ENCODE measurements around the gene TSPAN14. TPM values are rescaled to one million over a fixed set of nuclear protein-coding genes. Genes with fewer than 3 reads are reported as not detected.

Gene TSPAN14
- total RNA-seq, 1 donor from 2014 or later = 169 TPM

- ATAC-seq (no peak), DNase-seq (no peak)
- H3K27me3 ChIP-seq (ENCODE audit: low read depth) = no peaks in the 10 kb centered on the region
- peak overlapping the region; percentile 3 for H3K27ac ChIP-seq
- intact Hi-C loops (cut with DNase I) = no loop called here
- no peak overlapping the region for H3K4me3 ChIP-seq
- peaks cover 67% of the 10 kb centered on the region for H3K4me1 ChIP-seq
- no peaks in the 10 kb centered on the region for H3K9me3 ChIP-seq
- peaks cover 3% of the 10 kb centered on the region for H3K36me3 ChIP-seq
- TF ChIP-seq, protein P1, sequence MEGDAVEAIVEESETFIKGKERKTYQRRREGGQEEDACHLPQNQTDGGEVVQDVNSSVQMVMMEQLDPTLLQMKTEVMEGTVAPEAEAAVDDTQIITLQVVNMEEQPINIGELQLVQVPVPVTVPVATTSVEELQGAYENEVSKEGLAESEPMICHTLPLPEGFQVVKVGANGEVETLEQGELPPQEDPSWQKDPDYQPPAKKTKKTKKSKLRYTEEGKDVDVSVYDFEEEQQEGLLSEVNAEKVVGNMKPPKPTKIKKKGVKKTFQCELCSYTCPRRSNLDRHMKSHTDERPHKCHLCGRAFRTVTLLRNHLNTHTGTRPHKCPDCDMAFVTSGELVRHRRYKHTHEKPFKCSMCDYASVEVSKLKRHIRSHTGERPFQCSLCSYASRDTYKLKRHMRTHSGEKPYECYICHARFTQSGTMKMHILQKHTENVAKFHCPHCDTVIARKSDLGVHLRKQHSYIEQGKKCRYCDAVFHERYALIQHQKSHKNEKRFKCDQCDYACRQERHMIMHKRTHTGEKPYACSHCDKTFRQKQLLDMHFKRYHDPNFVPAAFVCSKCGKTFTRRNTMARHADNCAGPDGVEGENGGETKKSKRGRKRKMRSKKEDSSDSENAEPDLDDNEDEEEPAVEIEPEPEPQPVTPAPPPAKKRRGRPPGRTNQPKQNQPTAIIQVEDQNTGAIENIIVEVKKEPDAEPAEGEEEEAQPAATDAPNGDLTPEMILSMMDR (IDR thresholded peaks at IDR 0.05) = no peak
These were observed 1.5 kb upstream of the TSPAN14 start for GRCh38 chr10:80452640-80453039.

DNA sequence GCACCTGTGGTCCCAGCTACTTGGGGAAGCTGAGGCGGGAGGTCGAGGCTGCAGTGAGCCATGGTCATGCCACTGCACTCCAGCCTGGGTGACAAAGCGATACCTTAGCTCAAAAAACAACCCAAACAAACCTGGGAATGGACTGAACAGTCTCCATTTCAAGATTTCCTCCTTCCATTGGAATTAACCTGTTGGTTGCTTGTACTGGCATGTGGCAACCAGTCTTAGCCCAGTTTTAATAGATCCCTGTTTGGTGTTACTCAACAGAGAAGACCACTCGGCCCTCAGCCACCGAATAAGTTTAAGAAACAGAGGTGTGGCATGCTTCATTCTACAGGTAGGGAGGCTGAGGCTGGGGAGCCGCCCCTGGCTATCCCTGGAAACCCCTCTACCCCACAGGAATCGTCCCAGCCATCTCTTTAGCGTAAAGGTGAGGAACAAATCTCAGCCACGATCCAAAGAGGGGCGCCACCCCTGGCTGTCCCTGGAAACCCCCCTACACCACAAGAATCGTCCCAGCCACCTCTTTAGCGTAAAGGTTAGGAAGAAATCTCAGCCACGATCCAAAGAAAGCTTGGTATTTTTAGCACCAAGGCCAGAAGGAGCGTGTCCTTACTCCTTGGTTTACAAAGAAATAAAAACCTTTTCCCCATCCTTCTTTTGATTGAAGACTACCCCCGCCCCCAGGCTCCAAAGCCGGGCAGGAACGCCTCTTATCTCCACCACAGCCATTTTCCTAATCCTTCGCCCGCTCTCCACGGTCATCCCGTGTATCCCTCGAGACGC is 861 bp upstream of the TSPAN14 start:
- Histone ChIP-seq H3K4me1 (peaks cover 67% of the 10 kb centered on the region), H3K36me3 (peaks cover 6% of the 10 kb centered on the region), H3K9me3 (no peaks in the 10 kb centered on the region), H3K27ac (peak overlapping the region; percentile 86), H3K4me3 (peak overlapping the region; percentile 52), H3K27me3 (ENCODE audit: low read depth) (no peaks in the 10 kb centered on the region)
- TF ChIP-seq, protein P1 (IDR thresholded peaks at IDR 0.05) = no peak
- DNase-seq (no peak), ATAC-seq (no peak)
- intact Hi-C loops (cut with DNase I) = no loop called here

DNA sequence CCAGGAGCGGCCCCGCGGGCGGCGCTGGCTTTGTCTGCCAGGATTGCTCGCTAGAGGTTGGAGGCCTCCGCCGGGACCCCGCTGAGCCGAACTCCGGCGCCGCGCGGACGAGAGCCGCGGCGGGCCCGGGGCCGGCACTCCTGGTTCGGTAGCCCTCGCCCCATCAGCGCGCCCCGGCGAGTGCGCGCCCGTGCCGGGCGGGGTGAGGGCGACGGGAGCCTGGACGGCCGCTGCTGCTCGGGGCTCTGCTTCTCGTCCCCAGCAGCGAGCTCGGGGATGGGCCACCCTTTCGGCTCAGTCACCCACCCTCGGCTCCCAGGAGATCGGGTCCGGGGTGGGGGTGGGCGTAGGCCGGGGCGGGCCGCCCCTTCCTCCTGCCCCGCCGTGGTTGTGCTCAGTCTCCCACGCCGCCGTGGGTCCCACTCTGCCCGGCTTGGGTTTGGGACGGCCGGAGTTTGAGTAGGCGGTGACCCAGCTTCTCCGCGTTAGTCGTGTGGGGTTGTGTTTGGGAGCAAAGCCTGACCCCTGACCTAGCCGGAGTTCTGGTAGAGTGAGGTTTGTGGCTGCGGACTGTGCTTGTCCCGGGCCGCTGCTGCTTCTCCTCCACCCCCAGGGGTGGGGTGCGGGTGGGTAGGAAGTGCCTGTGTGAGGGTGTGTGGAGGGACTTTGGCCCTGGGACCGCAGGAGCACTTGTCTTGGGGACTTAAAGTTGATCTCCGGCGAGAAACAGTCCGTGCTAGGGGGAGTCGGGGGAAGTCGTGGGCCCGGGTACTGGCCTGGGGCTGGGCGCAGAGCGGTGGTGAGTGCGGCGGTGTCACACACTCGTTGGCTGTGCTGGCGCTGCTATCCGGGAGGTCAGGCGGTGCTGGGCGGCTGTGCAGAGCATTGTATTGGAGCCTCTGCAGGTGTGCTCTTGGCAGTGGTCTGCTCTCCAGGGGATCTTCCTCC is 677 bp downstream of the TSPAN14 start:
- TF ChIP-seq, protein P1 (IDR thresholded peaks at IDR 0.05) = no peak
- Histone ChIP-seq H3K4me1 (peaks cover 67% of the 10 kb centered on the region), H3K36me3 (peaks cover 6% of the 10 kb centered on the region), H3K27ac (peak overlapping the region; percentile 98), H3K9me3 (no peaks in the 10 kb centered on the region), H3K27me3 (ENCODE audit: low read depth) (no peaks in the 10 kb centered on the region), H3K4me3 (peak overlapping the region; percentile 87)
- peak; percentile 76 for DNase-seq
- intact Hi-C loops (cut with DNase I) = no loop called here
- ATAC-seq = peak; percentile 49 to 52

DNA sequence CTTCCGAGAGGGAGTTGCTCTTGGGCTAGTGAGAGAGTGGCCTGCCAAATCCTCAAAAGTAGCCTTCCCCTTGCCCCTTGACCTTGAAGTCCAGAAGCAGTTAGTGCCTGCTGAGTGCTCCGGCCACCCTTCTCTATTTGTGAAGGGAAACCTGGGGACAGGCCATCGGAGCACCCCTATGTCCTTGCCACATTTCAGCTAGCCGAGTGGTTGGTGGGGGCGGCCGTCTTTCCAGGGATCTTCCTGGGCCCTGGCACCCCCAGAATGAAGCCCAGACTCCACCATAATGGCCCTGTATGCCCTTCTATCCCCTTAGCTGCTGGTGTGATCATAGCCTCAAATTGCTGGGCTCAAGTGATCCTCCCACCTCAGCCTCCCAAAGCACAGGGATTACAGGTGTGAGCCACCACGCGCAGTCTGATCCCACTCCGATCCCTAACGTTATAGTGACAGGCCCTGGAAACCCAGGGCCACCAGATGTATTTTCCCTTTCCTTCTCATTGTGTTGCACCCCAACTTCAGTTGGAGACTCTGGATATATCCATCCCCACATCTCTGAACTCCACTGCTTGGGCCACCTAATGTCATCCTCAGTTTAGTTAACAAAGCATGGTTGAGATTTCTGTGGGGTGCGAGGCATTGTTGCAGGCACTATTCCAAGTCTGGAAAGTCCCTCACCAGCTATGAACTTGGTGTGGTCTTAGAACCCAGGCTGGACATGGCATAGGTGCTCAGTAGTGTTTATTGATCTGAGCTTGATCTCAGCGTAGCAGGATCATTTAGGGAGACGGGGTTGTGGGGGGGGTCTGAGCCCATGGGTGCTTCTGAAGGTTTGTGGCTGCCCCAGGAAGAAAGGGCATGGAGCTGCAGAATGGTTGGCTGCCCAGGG is 1.6 kb downstream of the TSPAN14 start:
- ATAC-seq (no peak), DNase-seq (no peak)
- Histone ChIP-seq H3K36me3 (peaks cover 6% of the 10 kb centered on the region), H3K9me3 (no peaks in the 10 kb centered on the region), H3K4me3 (peak overlapping the region; percentile 87), H3K27ac (peak overlapping the region; percentile 98), H3K4me1 (peaks cover 70% of the 10 kb centered on the region), H3K27me3 (ENCODE audit: low read depth) (no peaks in the 10 kb centered on the region)
- TF ChIP-seq, protein P1 (IDR thresholded peaks at IDR 0.05) = no peak
- intact Hi-C loops (cut with DNase I) = no loop called here

All from lower lobe of right lung (tissue), 2 donors.